Gastroesophageal sphincter (tissue), 4 donors: Measurements from ENCODE around the gene MED22. TPM values are rescaled to one million over a fixed set of nuclear protein-coding genes. Genes with fewer than 3 reads are reported as not detected.

Source experiments
- ATAC-seq: fragments of 150-250 bp; one replicate; pipeline ENCODE4 v1.9.1; 2016; ENCODE audit warnings: mild to moderate bottlenecking, moderate library complexity
- H3K27ac ChIP-seq, 4 donors: fragments of 200-600 bp; sonication (generic) in 3 of 4; 1 replicate in 3 of 4; 2 replicates in 1 of 4; pipeline ENCODE4 v1.5.1; 2016 to 2019
- H3K27me3 ChIP-seq: fragments of 200-600 bp; sonication (generic); one replicate; pipeline ENCODE4 v1.5.1; 2019
- H3K36me3 ChIP-seq, 2 donors: fragments of 200-600 bp; sonication (generic); one replicate each; pipeline ENCODE4 v1.5.1; 2019; ENCODE audit warnings: control low read depth in 1 of 2
- H3K4me1 ChIP-seq, 3 donors: fragments of 200-600 bp; sonication (generic); 1 replicate in 2 of 3; 2 replicates in 1 of 3; pipeline ENCODE4 v1.5.1; 2016 to 2019; ENCODE audit warnings: control low read depth in 2 of 3
- H3K4me3 ChIP-seq, 2 donors: fragments of 200-600 bp; sonication (generic); one replicate each; pipeline ENCODE4 v1.5.1; 2019; ENCODE audit warnings: mild to moderate bottlenecking in 1 of 2, moderate library complexity in 1 of 2
- H3K9me3 ChIP-seq, 3 donors: fragments of 200-600 bp; sonication (generic); one replicate each; pipeline ENCODE4 v1.5.1; 2017 to 2019; ENCODE audit warnings: control low read depth in 2 of 3
- CTCF ChIP-seq, 4 experiments: fragments of 200-600 bp in 2 of 4; fragments of 450-650 bp in 2 of 4; sonication (generic) in 1 of 4; IDR thresholded peaks; one replicate each; pipeline ENCODE4 v1.5.1; 2017 to 2019; ENCODE audit warnings: antibody characterized with exemption in 4 of 4, mild to moderate bottlenecking in 2 of 4, moderate library complexity in 2 of 4
- EP300 ChIP-seq: sonication (generic); formaldehyde crosslinking; IDR thresholded peaks from one replicate; pipeline ENCODE4 v1.6.1; 2017; ENCODE audit warnings: antibody characterized with exemption, mild to moderate bottlenecking
- POLR2A ChIP-seq, 2 donors: fragments of 450-650 bp; IDR thresholded peaks; one replicate each; pipeline ENCODE4 v1.6.1; 2017; ENCODE audit warnings: antibody characterized with exemption in 2 of 2, mild to moderate bottlenecking in 2 of 2, moderate library complexity in 1 of 2
- POLR2AphosphoS5 ChIP-seq: sonication (generic); formaldehyde crosslinking; IDR thresholded peaks from one replicate; pipeline ENCODE4 v1.6.1; 2017; ENCODE audit warnings: antibody characterized with exemption
- WGBS, 2 donors: methylation state at CpG; one replicate each; pipeline ENCODE4 v1.1.5; 2018; ENCODE audit warnings: low coverage in 1 of 2; 5-methylcytosine and 5-hydroxymethylcytosine counted together
- total RNA-seq, 4 donors: library from RNA; depleted of rRNA; stranded (reverse); fragments of >200 nt; gene quantifications; one replicate each; pipeline ENCODE4 v1.1.0, GENCODE V29; 2016

MED22 gene
- total RNA-seq, 4 donors from 2014 or later: 25.1 to 47.3 (median 37.8) TPM

GRCh38 chr9:133347515-133347984, 381 bp downstream of the MED22 start:
- 1% methylated on average over 26 of the region's 41 CpGs; no CpG with 5 or more reads in 1 of the 2 donors for WGBS, 2 donors

GRCh38 chr9:133346021-133346785, 1.7 kb downstream of the MED22 start:
- peaks cover 0 to 42% (median 19%) of the 10 kb centered on the region in 3 donors for H3K4me1 ChIP-seq
- H3K4me3 ChIP-seq: peak overlapping the region; percentile 80 to 91
- H3K27me3 ChIP-seq: no peaks in the 10 kb centered on the region
- WGBS, 2 donors: 59 to 60% methylated on average over 4 to 5 of the region's 15 CpGs
- no peaks in the 10 kb centered on the region for H3K9me3 ChIP-seq
- H3K27ac ChIP-seq: peak overlapping the region in 3 of 4 donors; percentile 90 to 96 (median 93)
- TF ChIP-seq EP300 (no peak), POLR2AphosphoS5 (no peak), CTCF (IDR thresholded peaks at IDR 0.05) (no peak), POLR2A (IDR thresholded peaks at IDR 0.05) (no peak)
- peaks cover 0 to 73% of the 10 kb centered on the region in 2 donors for H3K36me3 ChIP-seq
- no peak for ATAC-seq

More at GRCh38 chr9:133347515-133347984, 381 bp downstream of the MED22 start:
- Histone ChIP-seq H3K27me3 (no peaks in the 10 kb centered on the region), H3K36me3 (peaks cover 0 to 73% of the 10 kb centered on the region in 2 donors), H3K4me1 (peaks cover 0 to 42% (median 19%) of the 10 kb centered on the region in 3 donors), H3K4me3 (peak overlapping the region; percentile 80 to 91), H3K27ac (peak overlapping the region; percentile 73 to 96 (median 92)), H3K9me3 (no peaks in the 10 kb centered on the region)
- ATAC-seq: peak; percentile 75
- TF ChIP-seq POLR2A (IDR thresholded peaks at IDR 0.05) (no peak), CTCF (IDR thresholded peaks at IDR 0.05) (peak in 1 of 4 experiments; percentile 31)

- ATAC-seq: no peak
- TF ChIP-seq CTCF (IDR thresholded peaks at IDR 0.05) (no peak), EP300 (no peak), POLR2A (IDR thresholded peaks at IDR 0.05) (no peak), POLR2AphosphoS5 (no peak)
- H3K4me3 ChIP-seq: no peak overlapping the region
- peaks cover 0 to 73% of the 10 kb centered on the region in 2 donors for H3K36me3 ChIP-seq
- no peaks in the 10 kb centered on the region for H3K9me3 ChIP-seq
- peaks cover 0 to 41% (median 19%) of the 10 kb centered on the region in 3 donors for H3K4me1 ChIP-seq
- WGBS, 2 donors: no CpG with 5 or more reads among the region's 6 CpGs
- peak overlapping the region in 1 of 4 donors; percentile 93 for H3K27ac ChIP-seq
- H3K27me3 ChIP-seq: no peaks in the 10 kb centered on the region
These were observed 2.3 kb downstream of the MED22 start for GRCh38 chr9:133345596-133345995.

- no peaks in the 10 kb centered on the region for H3K9me3 ChIP-seq
- no peak overlapping the region for H3K27ac ChIP-seq
- WGBS, 2 donors: 100% methylated on average over 1 of the region's 12 CpGs; no CpG with 5 or more reads in 1 of the 2 donors
- peaks cover 0 to 73% of the 10 kb centered on the region in 2 donors for H3K36me3 ChIP-seq
- H3K27me3 ChIP-seq: no peaks in the 10 kb centered on the region
- no peak for TF ChIP-seq CTCF (IDR thresholded peaks at IDR 0.05)
- no peak for TF ChIP-seq POLR2AphosphoS5
- TF ChIP-seq EP300: no peak
- no peak for TF ChIP-seq POLR2A (IDR thresholded peaks at IDR 0.05)
- peaks cover 0 to 35% (median 19%) of the 10 kb centered on the region in 3 donors for H3K4me1 ChIP-seq
- H3K4me3 ChIP-seq: no peak overlapping the region
- no peak for ATAC-seq
These were observed 3.0 kb downstream of the MED22 start for GRCh38 chr9:133344979-133345378.

GRCh38 chr9:133344071-133344470, 3.9 kb downstream of the MED22 start:
- H3K27me3 ChIP-seq: no peaks in the 10 kb centered on the region
- no peak overlapping the region for H3K27ac ChIP-seq
- WGBS, 2 donors: no CpG with 5 or more reads among the region's 19 CpGs
- H3K36me3 ChIP-seq: peaks cover 0 to 73% of the 10 kb centered on the region in 2 donors
- ATAC-seq: no peak
- H3K4me1 ChIP-seq: peaks cover 0 to 26% (median 14%) of the 10 kb centered on the region in 3 donors
- TF ChIP-seq POLR2A (IDR thresholded peaks at IDR 0.05): no peak
- no peak for TF ChIP-seq POLR2AphosphoS5
- TF ChIP-seq CTCF (IDR thresholded peaks at IDR 0.05): no peak
- TF ChIP-seq EP300: no peak
- no peak overlapping the region for H3K4me3 ChIP-seq
- no peaks in the 10 kb centered on the region for H3K9me3 ChIP-seq
